HG02763 (cell line): ENCODE data around the gene NCAN.

Experiments
- ATAC-seq: cut with Tn5 transposase; IDR thresholded peaks from one replicate; pipeline ENCODE4 v1.9.1; 2021; ENCODE audit warnings: mild to moderate bottlenecking, moderate library complexity; ENCODE audit not compliant: unreplicated experiment

The NCAN gene

GRCh38 chr19:19258589-19259338, 47.0 kb downstream of the NCAN start:
- ATAC-seq: no peak

- no peak for ATAC-seq
Measured at GRCh38 chr19:19259741-19260140, 48.0 kb downstream of the NCAN start.

DNA sequence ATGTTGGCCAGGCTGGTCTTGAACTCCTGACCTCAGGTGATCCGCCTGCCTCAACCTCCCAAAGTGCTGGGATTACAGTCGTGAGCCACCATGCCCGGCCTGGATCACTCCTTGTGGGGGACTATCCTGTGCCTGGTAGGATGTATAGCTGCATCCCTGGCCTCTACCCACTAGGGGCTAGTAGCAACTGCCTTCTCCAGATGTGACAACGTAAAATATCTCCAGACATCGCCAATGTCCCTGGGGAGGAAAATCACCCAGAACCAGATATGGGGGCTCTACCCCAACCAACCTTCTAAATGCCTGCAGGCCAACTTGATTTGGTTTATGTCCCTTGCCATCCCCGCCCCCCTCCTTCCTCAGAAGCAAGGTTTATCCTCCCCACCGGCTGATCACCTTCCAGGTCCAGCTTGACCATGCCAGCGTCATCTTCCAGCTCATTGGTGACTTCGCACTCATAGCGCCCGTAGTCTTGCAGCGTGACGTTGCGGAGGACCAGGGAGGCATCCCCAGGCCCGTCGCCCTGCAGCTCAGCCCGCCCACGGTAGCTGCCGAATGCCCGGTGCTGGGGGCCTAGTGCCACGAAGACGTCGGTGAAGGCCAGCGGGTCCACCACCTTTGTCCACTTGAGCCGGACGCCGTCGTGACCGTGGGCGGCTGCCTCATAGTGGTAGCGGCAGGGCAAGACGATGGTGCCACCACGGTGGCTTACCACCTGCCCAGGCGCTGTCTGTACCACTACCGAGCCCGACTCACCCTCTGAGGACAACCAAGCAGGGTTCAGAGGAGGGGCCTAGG, 48.9 kb downstream of the NCAN start:
- no peak for ATAC-seq

DNA sequence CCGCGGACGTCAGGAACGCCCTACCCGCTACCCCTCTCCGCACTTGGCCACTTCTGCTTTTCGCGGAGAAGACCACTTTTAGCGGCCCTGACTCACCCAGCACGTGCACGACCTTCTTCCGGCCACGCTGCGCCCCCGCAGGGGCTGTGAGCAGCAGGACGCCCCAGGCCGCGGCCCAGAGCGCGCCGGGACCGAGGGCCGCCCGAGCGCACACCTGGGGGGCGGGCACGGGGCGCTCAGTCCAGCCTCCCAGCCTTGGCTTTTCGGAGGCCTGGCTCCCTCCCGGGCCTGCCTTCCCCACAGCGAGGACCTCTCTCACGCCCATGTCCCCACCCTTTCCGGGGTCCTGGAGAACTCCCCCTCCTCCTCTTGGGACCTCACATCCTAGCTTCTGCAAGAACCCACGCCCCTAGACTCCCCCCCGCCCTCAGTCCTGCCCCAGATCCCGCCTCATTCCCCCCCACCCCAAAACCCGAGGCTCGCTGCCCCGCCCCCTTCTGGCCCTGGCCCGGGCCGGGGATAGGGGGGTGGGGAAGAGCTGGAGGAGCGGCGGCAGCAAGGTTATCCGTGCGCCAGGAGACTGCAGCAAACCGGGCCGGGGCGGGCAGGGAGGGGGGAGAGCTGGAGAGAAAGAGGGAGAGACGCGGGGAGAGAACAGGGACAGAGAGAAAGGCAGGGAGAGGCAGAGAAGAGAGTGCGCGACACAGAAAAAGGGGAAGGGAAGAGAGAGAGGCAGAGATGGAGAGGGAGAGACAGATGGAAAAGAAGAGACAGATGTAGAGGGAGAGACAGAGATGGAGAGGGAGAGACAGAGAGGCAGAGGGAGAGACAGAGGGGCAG, 49.8 kb downstream of the NCAN start:
- no peak for ATAC-seq

- ATAC-seq: no peak
Measured at GRCh38 chr19:19262190-19263057, 50.7 kb downstream of the NCAN start.

DNA sequence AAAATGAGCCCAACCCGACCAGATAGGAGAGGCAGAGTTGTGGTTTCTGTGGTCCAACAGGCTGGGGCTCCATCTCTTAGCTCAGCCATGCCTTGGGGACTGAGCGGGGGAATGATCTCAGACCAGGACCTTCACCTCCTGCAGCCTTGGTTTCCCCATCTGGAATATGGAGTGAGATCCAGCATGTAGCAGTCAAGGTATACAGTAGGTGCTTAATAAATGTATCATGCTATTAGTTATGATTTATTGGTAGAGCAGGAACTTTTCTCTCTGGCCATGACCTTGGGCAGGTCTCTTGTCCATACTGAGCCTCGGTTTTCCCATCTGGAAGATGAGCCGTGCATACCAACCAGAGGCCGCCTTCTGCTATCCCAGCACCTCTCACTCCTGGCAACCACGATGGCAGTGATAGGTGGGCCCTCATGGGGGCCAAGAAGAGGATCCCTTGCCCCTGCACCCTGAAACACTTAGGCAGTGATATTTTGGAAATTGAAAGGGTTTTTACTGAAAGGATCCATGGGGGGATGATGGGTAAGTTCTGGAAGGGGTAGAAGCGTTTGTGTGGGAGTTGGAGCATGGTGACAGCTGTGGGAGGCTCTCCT, 52.2 kb downstream of the NCAN start:
- ATAC-seq: no peak

DNA sequence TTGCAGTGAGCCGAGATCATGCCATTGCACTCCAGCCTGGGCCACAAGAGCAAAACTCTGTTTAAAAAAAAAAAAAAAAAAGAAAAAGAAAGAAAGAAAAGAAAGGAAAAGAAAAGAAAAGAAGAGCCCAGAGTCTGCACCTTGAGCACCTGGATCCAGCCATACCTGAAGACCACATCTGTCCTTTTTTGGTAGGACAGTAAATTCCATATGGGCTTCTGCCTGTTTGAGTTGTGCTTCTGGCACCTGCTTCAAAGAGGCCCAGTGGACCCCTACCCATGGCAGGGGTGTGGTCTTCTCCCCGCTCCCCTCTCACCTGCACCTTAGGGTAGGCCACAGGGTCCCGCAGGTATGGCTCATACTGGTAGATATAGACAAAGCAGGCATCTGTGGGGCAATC, 55.5 kb downstream of the NCAN start:
- ATAC-seq: no peak

- ATAC-seq: no peak
Measured at GRCh38 chr19:19268453-19269385, 57.0 kb downstream of the NCAN start.

DNA sequence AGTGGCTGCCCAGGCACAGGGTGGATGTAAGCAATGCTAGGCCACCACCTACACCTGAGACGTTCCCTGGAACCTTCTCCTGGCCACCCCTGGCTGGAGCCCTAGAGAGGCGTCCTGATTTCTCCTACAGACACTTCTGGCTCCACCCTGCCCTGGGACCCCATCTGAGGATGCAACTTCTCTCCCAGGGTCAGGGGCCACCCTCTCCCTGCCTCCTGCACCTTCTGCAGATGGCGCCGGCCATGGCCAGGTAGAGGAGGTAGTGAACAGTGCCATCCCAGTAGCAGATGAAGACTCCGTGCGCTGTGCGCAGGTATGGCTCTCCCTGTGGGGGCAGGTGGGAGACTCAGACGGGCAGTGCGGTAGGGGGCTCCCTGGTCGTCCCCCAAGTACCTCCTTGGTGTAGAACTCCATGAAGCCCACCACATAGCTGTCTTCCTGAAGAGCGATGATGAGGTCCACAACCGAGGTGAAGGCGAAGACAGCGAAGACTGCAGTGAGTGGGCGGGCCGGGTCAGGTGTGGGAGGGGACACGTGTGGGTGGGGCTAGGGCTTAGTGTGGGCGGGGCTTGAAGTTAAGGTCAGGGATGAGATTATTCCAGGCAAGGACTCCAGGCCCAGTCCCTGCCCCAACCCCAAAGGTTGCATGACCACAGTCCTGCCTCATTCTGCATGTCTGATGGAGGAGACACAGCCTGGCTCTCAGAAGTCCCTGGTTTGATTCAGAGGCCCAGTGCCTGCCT, 58.4 kb downstream of the NCAN start:
- no peak for ATAC-seq

GRCh38 chr19:19270749-19271571, 59.2 kb downstream of the NCAN start:
- no peak for ATAC-seq

- no peak for ATAC-seq
Measured at GRCh38 chr19:19271828-19272599, 60.3 kb downstream of the NCAN start.

DNA sequence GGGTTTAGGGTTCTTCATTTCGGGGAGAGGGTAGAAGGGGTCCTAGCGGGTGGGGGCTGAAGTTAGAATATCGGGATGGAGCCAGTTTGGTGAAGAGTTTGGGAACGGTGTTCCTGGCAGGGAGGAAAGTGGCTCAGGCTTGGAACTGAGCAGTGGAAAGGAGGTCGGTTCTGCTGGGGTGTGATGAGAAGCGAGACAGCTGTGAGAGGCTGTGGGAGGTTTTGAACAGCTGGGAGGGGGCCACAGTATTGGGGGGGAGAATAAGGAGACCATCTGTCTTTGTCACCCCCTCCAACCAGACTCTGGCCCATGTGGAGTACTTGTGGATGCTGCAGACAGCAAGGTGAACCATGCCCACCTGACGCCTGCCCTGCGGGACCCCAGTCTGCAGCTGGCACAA, 62.4 kb downstream of the NCAN start:
- no peak for ATAC-seq

GRCh38 chr19:19274716-19275565, 63.2 kb downstream of the NCAN start:
- ATAC-seq: no peak

DNA sequence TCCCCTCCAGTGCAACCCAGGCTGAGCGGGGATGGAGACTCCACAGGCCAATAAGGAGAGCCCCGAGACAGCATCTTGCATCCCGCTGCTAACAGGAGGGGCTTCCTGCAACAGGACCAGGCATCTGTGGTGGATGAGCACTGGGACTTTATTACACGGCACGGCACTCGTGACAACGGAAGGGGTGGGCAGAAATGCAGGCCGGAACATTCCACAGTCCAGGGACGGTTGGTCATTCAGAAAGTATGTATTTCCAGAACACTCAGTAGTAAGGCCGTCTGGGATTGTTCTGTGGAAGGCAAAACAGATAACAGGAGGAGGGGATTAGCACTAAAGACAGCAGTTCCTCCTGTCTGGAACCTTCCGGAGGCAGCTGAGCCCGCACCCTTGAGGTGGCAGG, 64.6 kb downstream of the NCAN start:
- no peak for ATAC-seq

GRCh38 chr19:19276851-19277250, 65.1 kb downstream of the NCAN start:
- no peak for ATAC-seq

DNA sequence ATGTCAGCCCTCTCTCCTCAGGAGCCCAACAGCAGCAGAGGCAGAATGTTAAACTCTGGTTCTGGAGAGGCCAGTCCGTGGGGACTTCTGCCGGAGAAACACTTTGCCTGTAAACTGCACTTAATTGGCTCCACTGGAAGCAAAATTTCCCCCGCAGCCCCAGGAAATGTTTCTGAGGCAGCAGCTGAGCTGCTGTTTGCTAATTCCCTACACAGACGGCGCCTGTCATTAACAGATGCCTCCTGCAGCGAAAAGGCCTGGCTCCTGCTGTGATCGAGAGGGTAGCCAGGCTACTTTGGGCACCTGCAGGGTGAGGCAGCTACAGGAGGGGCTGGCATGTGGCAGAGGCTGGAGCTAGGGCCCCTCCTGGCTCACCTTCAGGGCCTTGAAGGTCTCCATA, 66.6 kb downstream of the NCAN start:
- ATAC-seq: no peak
